ENCODE data around the gene PHYKPL.

DNA sequence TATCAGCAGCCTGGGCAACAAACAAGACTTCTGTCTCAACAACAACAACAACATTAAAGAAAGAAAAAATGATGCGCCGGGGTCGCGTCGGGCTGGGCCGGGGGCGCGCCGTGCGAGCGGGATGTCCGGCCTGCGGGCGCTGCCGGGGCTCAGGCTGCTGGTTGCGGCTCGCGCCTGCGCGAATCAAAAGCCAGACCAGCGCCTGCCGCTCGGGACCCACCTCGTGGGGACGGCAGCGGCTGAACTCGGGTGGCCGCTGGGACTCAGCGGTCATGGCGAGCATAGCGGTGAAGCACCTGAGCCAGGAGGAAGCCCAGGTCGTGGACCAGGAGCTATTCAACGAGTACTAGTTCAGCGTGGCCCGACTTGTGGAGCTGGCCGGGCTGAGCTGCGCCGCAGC, 67.0 kb downstream of the PHYKPL start:
- TF ChIP-seq, protein P1, sequence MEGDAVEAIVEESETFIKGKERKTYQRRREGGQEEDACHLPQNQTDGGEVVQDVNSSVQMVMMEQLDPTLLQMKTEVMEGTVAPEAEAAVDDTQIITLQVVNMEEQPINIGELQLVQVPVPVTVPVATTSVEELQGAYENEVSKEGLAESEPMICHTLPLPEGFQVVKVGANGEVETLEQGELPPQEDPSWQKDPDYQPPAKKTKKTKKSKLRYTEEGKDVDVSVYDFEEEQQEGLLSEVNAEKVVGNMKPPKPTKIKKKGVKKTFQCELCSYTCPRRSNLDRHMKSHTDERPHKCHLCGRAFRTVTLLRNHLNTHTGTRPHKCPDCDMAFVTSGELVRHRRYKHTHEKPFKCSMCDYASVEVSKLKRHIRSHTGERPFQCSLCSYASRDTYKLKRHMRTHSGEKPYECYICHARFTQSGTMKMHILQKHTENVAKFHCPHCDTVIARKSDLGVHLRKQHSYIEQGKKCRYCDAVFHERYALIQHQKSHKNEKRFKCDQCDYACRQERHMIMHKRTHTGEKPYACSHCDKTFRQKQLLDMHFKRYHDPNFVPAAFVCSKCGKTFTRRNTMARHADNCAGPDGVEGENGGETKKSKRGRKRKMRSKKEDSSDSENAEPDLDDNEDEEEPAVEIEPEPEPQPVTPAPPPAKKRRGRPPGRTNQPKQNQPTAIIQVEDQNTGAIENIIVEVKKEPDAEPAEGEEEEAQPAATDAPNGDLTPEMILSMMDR (IDR thresholded peaks at IDR 0.05) = no peak
- TF ChIP-seq POLR2A (IDR thresholded peaks at IDR 0.05) = no peak
